ENCODE measurements around the gene IPMK. TPM values are rescaled to one million over a fixed set of nuclear protein-coding genes. Genes with fewer than 3 reads are reported as not detected.

The IPMK gene
- total RNA-seq, 1 experiment from 2014 or later = 10.9 TPM

DNA sequence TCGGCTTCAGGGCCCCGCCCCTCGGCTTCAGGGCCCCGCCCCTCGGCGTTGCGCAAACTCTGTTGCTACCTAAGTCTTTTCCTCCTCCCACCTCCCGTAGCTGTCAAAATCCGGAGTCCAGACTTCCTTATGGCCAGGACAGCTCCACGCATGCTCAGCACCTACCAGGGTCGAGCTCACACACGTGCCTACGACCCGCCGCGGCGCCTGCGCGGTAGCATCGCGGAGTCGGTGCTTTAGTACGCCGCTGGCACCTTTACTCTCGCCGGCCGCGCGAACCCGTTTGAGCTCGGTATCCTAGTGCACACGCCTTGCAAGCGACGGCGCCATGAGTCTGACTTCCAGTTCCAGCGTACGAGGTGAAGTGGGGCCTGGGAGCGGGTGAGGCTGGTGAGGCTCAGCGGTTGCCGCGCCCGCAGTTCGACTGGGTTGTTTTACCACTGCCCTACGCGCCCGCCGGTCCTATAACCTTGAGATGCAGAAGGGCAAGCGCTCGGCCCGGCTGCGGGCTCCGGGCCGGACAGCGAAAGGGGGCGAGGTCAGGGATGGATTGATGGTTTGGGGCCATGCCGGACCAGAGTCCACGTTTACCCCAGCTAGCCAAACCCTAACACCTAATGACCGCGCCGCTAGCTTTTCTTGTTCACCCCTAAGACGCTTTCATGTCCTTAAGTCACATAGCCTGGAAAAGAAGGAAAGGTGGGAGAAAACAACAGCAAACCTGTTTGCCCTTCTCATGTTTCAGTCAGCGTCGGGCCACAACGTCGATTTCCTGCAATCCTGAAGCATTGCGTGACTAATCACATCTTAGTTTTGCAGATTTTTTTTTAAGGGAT, 1.5 kb upstream of the IPMK start, which contains the start of gene CISD1 (continued):
- TF ChIP-seq, protein P1, sequence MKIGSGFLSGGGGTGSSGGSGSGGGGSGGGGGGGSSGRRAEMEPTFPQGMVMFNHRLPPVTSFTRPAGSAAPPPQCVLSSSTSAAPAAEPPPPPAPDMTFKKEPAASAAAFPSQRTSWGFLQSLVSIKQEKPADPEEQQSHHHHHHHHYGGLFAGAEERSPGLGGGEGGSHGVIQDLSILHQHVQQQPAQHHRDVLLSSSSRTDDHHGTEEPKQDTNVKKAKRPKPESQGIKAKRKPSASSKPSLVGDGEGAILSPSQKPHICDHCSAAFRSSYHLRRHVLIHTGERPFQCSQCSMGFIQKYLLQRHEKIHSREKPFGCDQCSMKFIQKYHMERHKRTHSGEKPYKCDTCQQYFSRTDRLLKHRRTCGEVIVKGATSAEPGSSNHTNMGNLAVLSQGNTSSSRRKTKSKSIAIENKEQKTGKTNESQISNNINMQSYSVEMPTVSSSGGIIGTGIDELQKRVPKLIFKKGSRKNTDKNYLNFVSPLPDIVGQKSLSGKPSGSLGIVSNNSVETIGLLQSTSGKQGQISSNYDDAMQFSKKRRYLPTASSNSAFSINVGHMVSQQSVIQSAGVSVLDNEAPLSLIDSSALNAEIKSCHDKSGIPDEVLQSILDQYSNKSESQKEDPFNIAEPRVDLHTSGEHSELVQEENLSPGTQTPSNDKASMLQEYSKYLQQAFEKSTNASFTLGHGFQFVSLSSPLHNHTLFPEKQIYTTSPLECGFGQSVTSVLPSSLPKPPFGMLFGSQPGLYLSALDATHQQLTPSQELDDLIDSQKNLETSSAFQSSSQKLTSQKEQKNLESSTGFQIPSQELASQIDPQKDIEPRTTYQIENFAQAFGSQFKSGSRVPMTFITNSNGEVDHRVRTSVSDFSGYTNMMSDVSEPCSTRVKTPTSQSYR (CRISPR knock-in tag; IDR thresholded peaks at IDR 0.05) = peak; percentile 96
- TF ChIP-seq ZNF671 (CRISPR knock-in tag; IDR thresholded peaks at IDR 0.05) (no peak), RELA (CRISPR knock-in tag; IDR thresholded peaks at IDR 0.05; ENCODE audit: borderline replicate concordance) (peak; percentile 93), ATF3 (CRISPR knock-in tag; conservative IDR thresholded peaks at IDR 0.05) (peak; percentile 77), SMAD4 (CRISPR knock-in tag; IDR thresholded peaks at IDR 0.05) (peak; percentile 87), TP53 (CRISPR knock-in tag; IDR thresholded peaks at IDR 0.05) (peak; percentile 86; the same call in 1 of the 2 replicates), OVOL2 (CRISPR knock-in tag; IDR thresholded peaks at IDR 0.05; ENCODE audit: borderline replicate concordance) (no peak), SP1 (CRISPR knock-in tag; conservative IDR thresholded peaks at IDR 0.05) (peak; percentile 90), JUN (CRISPR knock-in tag; IDR thresholded peaks at IDR 0.05) (peak; percentile 90; the same call in 1 of the 2 replicates), TEAD1 (CRISPR knock-in tag; IDR thresholded peaks at IDR 0.05) (peak; percentile 97), ZNF423 (CRISPR knock-in tag; IDR thresholded peaks at IDR 0.05) (no peak), KAT7 (CRISPR knock-in tag; IDR thresholded peaks at IDR 0.05; ENCODE audit: borderline replicate concordance) (peak; percentile 91; the same call in 1 of the 2 replicates), ZNF532 (CRISPR knock-in tag; IDR thresholded peaks at IDR 0.05; ENCODE audit: borderline replicate concordance) (no peak), FOXP4 (CRISPR knock-in tag; IDR thresholded peaks at IDR 0.05) (peak; percentile 97), SMAD3 (CRISPR knock-in tag; IDR thresholded peaks at IDR 0.05; ENCODE audit: borderline replicate concordance) (peak; percentile 97), FOXP1 (CRISPR knock-in tag; IDR thresholded peaks at IDR 0.05; ENCODE audit: borderline replicate concordance) (peak; percentile 99), NFATC4 (CRISPR knock-in tag; IDR thresholded peaks at IDR 0.05) (no peak), MYBL2 (CRISPR knock-in tag; IDR thresholded peaks at IDR 0.05) (peak; percentile 96), NR3C1 (CRISPR knock-in tag; conservative IDR thresholded peaks at IDR 0.05; ENCODE audit: low read depth) (no peak), RORB (CRISPR knock-in tag; IDR thresholded peaks at IDR 0.05) (no peak)
- TF ChIP-seq, protein P2, sequence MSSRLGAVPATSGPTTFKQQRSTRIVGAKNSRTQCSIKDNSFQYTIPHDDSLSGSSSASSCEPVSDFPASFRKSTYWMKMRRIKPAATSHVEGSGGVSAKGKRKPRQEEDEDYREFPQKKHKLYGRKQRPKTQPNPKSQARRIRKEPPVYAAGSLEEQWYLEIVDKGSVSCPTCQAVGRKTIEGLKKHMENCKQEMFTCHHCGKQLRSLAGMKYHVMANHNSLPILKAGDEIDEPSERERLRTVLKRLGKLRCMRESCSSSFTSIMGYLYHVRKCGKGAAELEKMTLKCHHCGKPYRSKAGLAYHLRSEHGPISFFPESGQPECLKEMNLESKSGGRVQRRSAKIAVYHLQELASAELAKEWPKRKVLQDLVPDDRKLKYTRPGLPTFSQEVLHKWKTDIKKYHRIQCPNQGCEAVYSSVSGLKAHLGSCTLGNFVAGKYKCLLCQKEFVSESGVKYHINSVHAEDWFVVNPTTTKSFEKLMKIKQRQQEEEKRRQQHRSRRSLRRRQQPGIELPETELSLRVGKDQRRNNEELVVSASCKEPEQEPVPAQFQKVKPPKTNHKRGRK (CRISPR knock-in tag; IDR thresholded peaks at IDR 0.05; ENCODE audit: borderline replicate concordance) = no peak
- TF ChIP-seq, protein P3, sequence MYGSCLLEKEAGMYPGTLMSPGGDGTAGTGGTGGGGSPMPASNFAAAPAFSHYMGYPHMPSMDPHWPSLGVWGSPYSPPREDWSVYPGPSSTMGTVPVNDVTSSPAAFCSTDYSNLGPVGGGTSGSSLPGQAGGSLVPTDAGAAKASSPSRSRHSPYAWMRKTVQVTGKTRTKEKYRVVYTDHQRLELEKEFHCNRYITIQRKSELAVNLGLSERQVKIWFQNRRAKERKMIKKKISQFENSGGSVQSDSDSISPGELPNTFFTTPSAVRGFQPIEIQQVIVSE (CRISPR knock-in tag; IDR thresholded peaks at IDR 0.05; ENCODE audit: borderline replicate concordance) = no peak
- TF ChIP-seq, protein P4, sequence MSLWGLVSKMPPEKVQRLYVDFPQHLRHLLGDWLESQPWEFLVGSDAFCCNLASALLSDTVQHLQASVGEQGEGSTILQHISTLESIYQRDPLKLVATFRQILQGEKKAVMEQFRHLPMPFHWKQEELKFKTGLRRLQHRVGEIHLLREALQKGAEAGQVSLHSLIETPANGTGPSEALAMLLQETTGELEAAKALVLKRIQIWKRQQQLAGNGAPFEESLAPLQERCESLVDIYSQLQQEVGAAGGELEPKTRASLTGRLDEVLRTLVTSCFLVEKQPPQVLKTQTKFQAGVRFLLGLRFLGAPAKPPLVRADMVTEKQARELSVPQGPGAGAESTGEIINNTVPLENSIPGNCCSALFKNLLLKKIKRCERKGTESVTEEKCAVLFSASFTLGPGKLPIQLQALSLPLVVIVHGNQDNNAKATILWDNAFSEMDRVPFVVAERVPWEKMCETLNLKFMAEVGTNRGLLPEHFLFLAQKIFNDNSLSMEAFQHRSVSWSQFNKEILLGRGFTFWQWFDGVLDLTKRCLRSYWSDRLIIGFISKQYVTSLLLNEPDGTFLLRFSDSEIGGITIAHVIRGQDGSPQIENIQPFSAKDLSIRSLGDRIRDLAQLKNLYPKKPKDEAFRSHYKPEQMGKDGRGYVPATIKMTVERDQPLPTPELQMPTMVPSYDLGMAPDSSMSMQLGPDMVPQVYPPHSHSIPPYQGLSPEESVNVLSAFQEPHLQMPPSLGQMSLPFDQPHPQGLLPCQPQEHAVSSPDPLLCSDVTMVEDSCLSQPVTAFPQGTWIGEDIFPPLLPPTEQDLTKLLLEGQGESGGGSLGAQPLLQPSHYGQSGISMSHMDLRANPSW (CRISPR knock-in tag; conservative IDR thresholded peaks at IDR 0.05; ENCODE audit: low read depth) = no peak
- TF ChIP-seq, protein P5, sequence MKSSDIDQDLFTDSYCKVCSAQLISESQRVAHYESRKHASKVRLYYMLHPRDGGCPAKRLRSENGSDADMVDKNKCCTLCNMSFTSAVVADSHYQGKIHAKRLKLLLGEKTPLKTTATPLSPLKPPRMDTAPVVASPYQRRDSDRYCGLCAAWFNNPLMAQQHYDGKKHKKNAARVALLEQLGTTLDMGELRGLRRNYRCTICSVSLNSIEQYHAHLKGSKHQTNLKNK (CRISPR knock-in tag; IDR thresholded peaks at IDR 0.05) = no peak

All from WTC11 (cell line).